ENCODE measurements around the gene DNAJC5. TPM values are rescaled to one million over a fixed set of nuclear protein-coding genes. Genes with fewer than 3 reads are reported as not detected.

Gene DNAJC5
- total and polyA plus RNA-seq, 2 of the 8 experiments (the other 6 are each of a cell fraction or from before 2014, with no cell fraction given), result 19.2 to 31.2 TPM

DNA sequence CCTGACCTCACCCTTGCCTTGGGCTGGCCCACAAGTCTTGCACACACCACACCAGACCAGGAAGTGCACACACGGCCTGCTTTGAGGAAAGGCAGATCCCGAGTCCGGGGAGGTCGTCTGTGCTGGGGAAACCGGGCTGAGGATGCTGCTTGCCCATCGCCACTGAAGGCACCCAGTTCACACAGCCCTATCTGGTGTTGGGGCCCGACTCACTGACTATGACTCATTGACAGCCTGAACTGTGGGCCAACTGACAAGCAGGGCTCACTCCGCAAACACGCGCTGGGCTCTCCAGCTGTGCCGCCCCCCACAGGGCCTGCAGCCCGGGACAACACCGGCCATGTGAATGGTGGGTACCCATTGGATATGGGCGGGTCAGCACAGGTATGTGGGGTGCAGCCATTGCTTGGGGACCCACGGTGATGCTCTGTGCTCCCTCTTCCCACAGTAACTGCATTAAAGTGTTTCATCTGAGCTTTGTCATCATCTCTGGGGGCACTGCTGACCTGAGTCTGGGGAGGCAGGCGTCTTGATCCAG, 82.9 kb downstream of the DNAJC5 start:
- peak overlapping the region; percentile 62 to 92; a peak in 2 of 4 replicates for H3K4me2 ChIP-seq (ENCODE audit: insufficient read depth in 1 of 2, low read depth in 2 of 2, low read length in 2 of 2)
- no peak overlapping the region for H2BK5ac ChIP-seq (ENCODE audit: low read depth, low read length)
- peak overlapping the region; percentile 65; the same call in 1 of the 2 replicates for H2BK15ac ChIP-seq (ENCODE audit: low read length)
- H3K14ac ChIP-seq (ENCODE audit: insufficient read length), result no peak overlapping the region
- H3K27ac ChIP-seq (ENCODE audit: low read depth, low read length), result no peak overlapping the region
- peak overlapping the region in 1 of 4 experiments; percentile 89; a peak in 1 of 8 replicates for H3K4me3 ChIP-seq (ENCODE audit: extremely low read depth in 1 of 4, insufficient read depth in 2 of 4, low read depth in 3 of 4, low read length in 4 of 4)
- no peak overlapping the region for H3K23ac ChIP-seq (ENCODE audit: insufficient read length)
- H3K9ac ChIP-seq (replicated peaks in 1 of 4; ENCODE audit: extremely low read depth in 1 of 4, low read depth in 3 of 4, low read length in 3 of 4), result no peak overlapping the region
- no peak overlapping the region for H4K5ac ChIP-seq (ENCODE audit: insufficient read length, low read depth, low read length)
- H3K9me3 ChIP-seq (ENCODE audit: insufficient read depth in 2 of 2, low read depth in 1 of 2, low read length in 1 of 2), result no peaks in the 10 kb centered on the region
- H2BK20ac ChIP-seq (ENCODE audit: low read length), result no peak overlapping the region
- no peaks in the 10 kb centered on the region for H3K36me3 ChIP-seq (ENCODE audit: control insufficient read depth in 2 of 4, insufficient read depth in 4 of 4, low read length in 3 of 4)
- no peak overlapping the region for H3K56ac ChIP-seq (replicated peaks; ENCODE audit: insufficient read length, low read depth, low read length)
- no peak overlapping the region for H3K4ac ChIP-seq (replicated peaks; ENCODE audit: insufficient read length, low read depth, low read length)
- CTCF ChIA-PET (ENCODE audit: partially characterized antibody), result interaction anchor here (0.5 to 1.4 kb wide), 8 partner anchors 43 to 434 kb away, joined by 3 to 5 read pairs (median 3); no protein-coding TSS in a partner anchor
- peaks cover 4 to 28% (median 12%) of the 10 kb centered on the region in 4 experiments; a peak in 6 of 7 replicates for H3K4me1 ChIP-seq (replicated peaks in 1 of 4; ENCODE audit: control insufficient read depth in 3 of 4, insufficient read depth in 4 of 4, low read length in 3 of 4)
- 0 out of 2 replicates have a peak overlapping the region, but pooled peaks have one; percentile 56 for H2AK5ac ChIP-seq (ENCODE audit: low read depth, low read length)
- WGBS, 2 experiments (ENCODE audit: extremely low coverage in 1 of 2, insufficient coverage in 1 of 2, insufficient read length in 1 of 2, insufficient replicate concordance in 2 of 2, low coverage in 1 of 2, low lambda C conversion rate in 2 of 2, missing lambda C conversion rate in 1 of 2), result 86% methylated on average over 16 of the region's 16 CpGs; no CpG with 5 or more reads in 1 of the 2 experiments
- peaks cover 4% of the 10 kb centered on the region; the same call in 1 of the 2 replicates for H3K79me1 ChIP-seq (ENCODE audit: low read depth, low read length)
- POLR2A ChIA-PET (ENCODE audit: partially characterized antibody), result no interaction called here
- FAIRE-seq, result no peak
- H4K91ac ChIP-seq (replicated peaks; ENCODE audit: insufficient read length, low read length), result no peak overlapping the region
- H3K23me2 ChIP-seq (ENCODE audit: low read depth, low read length), result peaks cover 17% of the 10 kb centered on the region
- no peak for DNase-seq (ENCODE audit: low read depth in 1 of 2, low spot score in 2 of 2)
- H4K8ac ChIP-seq (ENCODE audit: extremely low read depth, insufficient read depth, low read length), result 0 out of 2 replicates have a peak overlapping the region, but pooled peaks have one; percentile 45
- peaks cover 0 to 15% of the 10 kb centered on the region in 2 experiments; a peak in 3 of 4 replicates for H3K79me2 ChIP-seq (ENCODE audit: control insufficient read depth in 1 of 2, insufficient read depth in 2 of 2, low read length in 2 of 2)
- peaks cover 0 to 9% (median 2%) of the 10 kb centered on the region in 4 experiments; a peak in 3 of 7 replicates for H3K27me3 ChIP-seq (replicated peaks in 1 of 4; ENCODE audit: control insufficient read depth in 3 of 4, extremely low read depth in 1 of 4, insufficient read depth in 3 of 4, low read length in 3 of 4)
- no peak overlapping the region for H2AFZ ChIP-seq (ENCODE audit: low read length)
- H4K20me1 ChIP-seq (replicated peaks in 1 of 2; ENCODE audit: control insufficient read depth in 1 of 2, insufficient read depth in 2 of 2, low read length in 2 of 2), result peaks cover 3 to 14% of the 10 kb centered on the region in 2 experiments
- H2BK12ac ChIP-seq (ENCODE audit: low read depth, low read length), result 0 out of 2 replicates have a peak overlapping the region, but pooled peaks have one; percentile 1
- no peak overlapping the region for H3K18ac ChIP-seq (ENCODE audit: extremely low read depth, low read length)
- no peak overlapping the region for H2BK120ac ChIP-seq (replicated peaks; ENCODE audit: low read depth, low read length)
- no peak for TF ChIP-seq CTBP2 (IDR thresholded peaks at IDR 0.05; ENCODE audit: borderline replicate concordance, insufficient read depth, insufficient read length, low read length)
- TF ChIP-seq ZNF274 (IDR thresholded peaks at IDR 0.05; ENCODE audit: borderline replicate concordance, extremely low read depth, low read length), result no peak
- no peak for TF ChIP-seq JUND (IDR thresholded peaks at IDR 0.05; ENCODE audit: low read length)
- TF ChIP-seq CBX8 (IDR thresholded peaks at IDR 0.05; ENCODE audit: borderline replicate concordance, low read depth, low read length), result no peak
- TF ChIP-seq ASH2L (IDR thresholded peaks at IDR 0.05; ENCODE audit: low read length), result no peak
- TF ChIP-seq BCL11A (IDR thresholded peaks at IDR 0.05; ENCODE audit: low read depth in 2 of 2, low read length in 2 of 2), result no peak
- TF ChIP-seq TAF1 (IDR thresholded peaks at IDR 0.05; ENCODE audit: low read depth, low read length), result no peak
- no peak for TF ChIP-seq BRCA1 (IDR thresholded peaks at IDR 0.05; ENCODE audit: low read depth, low read length)
- no peak for TF ChIP-seq BACH1 (IDR thresholded peaks at IDR 0.05; ENCODE audit: low read length)
- no peak for TF ChIP-seq MAFK (IDR thresholded peaks at IDR 0.05; ENCODE audit: low read depth, low read length)
- TF ChIP-seq NANOG (IDR thresholded peaks at IDR 0.05; ENCODE audit: insufficient read depth, low read depth, low read length, poor library complexity, severe bottlenecking), result no peak
- TF ChIP-seq CBX5 (IDR thresholded peaks at IDR 0.05; ENCODE audit: low read depth, low read length), result no peak
- TF ChIP-seq SIX5 (IDR thresholded peaks at IDR 0.05; ENCODE audit: low read depth, low read length), result no peak
- no peak for TF ChIP-seq KDM1A (IDR thresholded peaks at IDR 0.05; ENCODE audit: borderline replicate concordance, low read length)

Data from H1 (cell line).